Upper lobe of left lung (tissue), 6 donors: Measurements from ENCODE around the gene SFTA2. TPM values are rescaled to one million over a fixed set of nuclear protein-coding genes. Genes with fewer than 3 reads are reported as not detected.

Experiments
- ATAC-seq, 2 donors: fragments of 200-7000 bp; cut with Tn5 transposase; one replicate each; pipeline ENCODE4 v1.9.1; 2022; ENCODE audit warnings: mild to moderate bottlenecking in 2 of 2, moderate library complexity in 2 of 2; ENCODE audit not compliant: low FRiP score in 2 of 2
- DNase-seq, 2 donors: peaks; one replicate each; pipeline ENCODE4 v3.0.0-alpha.2; 2019 to 2020
- H3K27ac ChIP-seq, 4 donors: fragments of 200-600 bp; sonication (generic); one replicate each; pipeline ENCODE4 v1.5.1; 2016 to 2019
- H3K27me3 ChIP-seq, 4 donors: fragments of 200-600 bp; sonication (generic); one replicate each; pipeline ENCODE4 v1.5.1; 2017 to 2019
- H3K36me3 ChIP-seq, 4 donors: fragments of 200-600 bp; sonication (generic); one replicate each; pipeline ENCODE4 v1.5.1; 2016 to 2019
- H3K4me1 ChIP-seq, 4 donors: fragments of 200-600 bp; sonication (generic); one replicate each; pipeline ENCODE4 v1.5.1; 2018 to 2019
- H3K4me3 ChIP-seq, 4 donors: fragments of 200-600 bp; sonication (generic); one replicate each; pipeline ENCODE4 v1.5.1; 2017 to 2019; ENCODE audit warnings: mild to moderate bottlenecking in 2 of 4, moderate library complexity in 1 of 4
- H3K9me3 ChIP-seq, 4 donors: fragments of 200-600 bp; sonication (generic); one replicate each; pipeline ENCODE4 v1.5.1; 2018 to 2019
- CTCF ChIP-seq, 6 experiments: fragments of 450-650 bp in 4 of 6; fragments of 200-600 bp in 2 of 6; sonication (generic) in 2 of 6; IDR thresholded peaks; one replicate each; pipeline ENCODE4 v1.5.1; 2016 to 2019; ENCODE audit warnings: antibody characterized with exemption in 6 of 6
- EP300 ChIP-seq, 4 donors: sonication (generic); formaldehyde crosslinking; IDR thresholded peaks; one replicate each; pipeline ENCODE4 v1.5.1; 2017; ENCODE audit warnings: antibody characterized with exemption in 4 of 4, control low read depth in 2 of 4
- POLR2A ChIP-seq, 4 donors: fragments of 450-650 bp; IDR thresholded peaks; one replicate each; pipeline ENCODE4 v1.5.1; 2016 to 2017; ENCODE audit warnings: antibody characterized with exemption in 4 of 4, mild to moderate bottlenecking in 2 of 4
- POLR2AphosphoS5 ChIP-seq, 2 donors: sonication (generic); formaldehyde crosslinking; IDR thresholded peaks; one replicate each; pipeline ENCODE4 v1.5.1; 2017; ENCODE audit warnings: antibody characterized with exemption in 2 of 2
- WGBS, 2 donors: methylation state at CpG; one replicate each; pipeline ENCODE4 v1.1.5; 2017 to 2018; 5-methylcytosine and 5-hydroxymethylcytosine counted together
- total RNA-seq, 6 donors: library from RNA; depleted of rRNA in 4 of 6; stranded (reverse); fragments of >200 nt in 4 of 6; gene quantifications; one replicate each; pipeline versions ENCODE4 v1.1.0 to v1.2.1, GENCODE V29; 2016 to 2021
- donor health status: DM: no; HTN: no; CAD: no; lungs with moderate emphysema.
- donor health status: DM: no; HTN: yes; CAD: no; lungs with severe emphysema.

Gene SFTA2
- total RNA-seq, 6 donors from 2014 or later = 80.7 to 511 (median 229) TPM

- 14 to 15% methylated on average over 13 to 15 of the region's 15 CpGs for WGBS, 2 donors
- peak; percentile 67 to 88 for DNase-seq
- Histone ChIP-seq H3K27ac (peak overlapping the region in 2 of 4 donors; percentile 20 to 59), H3K4me1 (peaks cover 9 to 34% (median 11%) of the 10 kb centered on the region in 4 donors), H3K9me3 (no peaks in the 10 kb centered on the region), H3K4me3 (no peak overlapping the region), H3K27me3 (no peaks in the 10 kb centered on the region), H3K36me3 (no peaks in the 10 kb centered on the region)
- peak; percentile 79 to 86 for ATAC-seq
- TF ChIP-seq CTCF (IDR thresholded peaks at IDR 0.05) (peak in 5 of 6 experiments; percentile 36 to 77 (median 60)), POLR2A (IDR thresholded peaks at IDR 0.05) (peak in 1 of 4 donors; percentile 18), POLR2AphosphoS5 (IDR thresholded peaks at IDR 0.05) (no peak)
Measured at GRCh38 chr6:30942338-30943060, 10.5 kb upstream of the SFTA2 start.

- no peaks in the 10 kb centered on the region for H3K36me3 ChIP-seq
- TF ChIP-seq POLR2A (IDR thresholded peaks at IDR 0.05) (no peak), EP300 (IDR thresholded peaks at IDR 0.05) (no peak), POLR2AphosphoS5 (IDR thresholded peaks at IDR 0.05) (no peak), CTCF (IDR thresholded peaks at IDR 0.05) (no peak)
- ATAC-seq (no peak), DNase-seq (peak in 1 of 2 donors; percentile 60)
- H3K27ac ChIP-seq = no peak within 1 kb of the TSS
- peaks cover 9 to 25% (median 11%) of the 10 kb centered on the region in 4 donors for H3K4me1 ChIP-seq
- 76 to 80% methylated on average over 14 to 16 of the region's 16 CpGs for WGBS, 2 donors
- no peak within 1 kb of the TSS for H3K4me3 ChIP-seq
- H3K9me3 ChIP-seq = no peaks in the 10 kb centered on the region
- H3K27me3 ChIP-seq = no peaks in the 10 kb centered on the region
Measured at GRCh38 chr6:30940361-30940986, 8.5 kb upstream of the SFTA2 start, which contains the start of gene MUCL3. MUCL3 (plus strand) TSS chr6:30940973; CDS start chr6:30941000, 27 bp downstream.

- Histone ChIP-seq H3K36me3 (no peaks in the 10 kb centered on the region), H3K4me3 (no peak overlapping the region), H3K9me3 (no peaks in the 10 kb centered on the region), H3K27me3 (no peaks in the 10 kb centered on the region), H3K27ac (no peak overlapping the region), H3K4me1 (peaks cover 9 to 29% (median 12%) of the 10 kb centered on the region in 4 donors)
- ATAC-seq (no peak), DNase-seq (no peak)
- TF ChIP-seq EP300 (IDR thresholded peaks at IDR 0.05) (no peak), POLR2AphosphoS5 (IDR thresholded peaks at IDR 0.05) (no peak), CTCF (IDR thresholded peaks at IDR 0.05) (no peak), POLR2A (IDR thresholded peaks at IDR 0.05) (no peak)
- 76 to 84% methylated on average over 3 of the region's 3 CpGs for WGBS, 2 donors
Measured at GRCh38 chr6:30939473-30939872, 7.5 kb upstream of the SFTA2 start.

GRCh38 chr6:30938730-30939129, 6.8 kb upstream of the SFTA2 start:
- Histone ChIP-seq H3K4me3 (no peak overlapping the region), H3K9me3 (no peaks in the 10 kb centered on the region), H3K4me1 (peaks cover 9 to 37% (median 14%) of the 10 kb centered on the region in 4 donors), H3K27me3 (no peaks in the 10 kb centered on the region), H3K36me3 (no peaks in the 10 kb centered on the region), H3K27ac (peak overlapping the region in 2 of 4 donors; percentile 58 to 69)
- ATAC-seq = no peak
- TF ChIP-seq POLR2A (IDR thresholded peaks at IDR 0.05) = no peak
- TF ChIP-seq POLR2AphosphoS5 (IDR thresholded peaks at IDR 0.05) = no peak
- TF ChIP-seq EP300 (IDR thresholded peaks at IDR 0.05) = no peak
- TF ChIP-seq CTCF (IDR thresholded peaks at IDR 0.05) = no peak
- DNase-seq = no peak
- 66 to 85% methylated on average over 4 of the region's 4 CpGs for WGBS, 2 donors
